ENCODE results near the gene EFCAB8. TPM values are rescaled to one million over a fixed set of nuclear protein-coding genes. Genes with fewer than 3 reads are reported as not detected.

EFCAB8 gene
- polyA plus RNA-seq, 4 donors = 0.01 to 0.38 (median 0.22) TPM; not detected in 1

DNA sequence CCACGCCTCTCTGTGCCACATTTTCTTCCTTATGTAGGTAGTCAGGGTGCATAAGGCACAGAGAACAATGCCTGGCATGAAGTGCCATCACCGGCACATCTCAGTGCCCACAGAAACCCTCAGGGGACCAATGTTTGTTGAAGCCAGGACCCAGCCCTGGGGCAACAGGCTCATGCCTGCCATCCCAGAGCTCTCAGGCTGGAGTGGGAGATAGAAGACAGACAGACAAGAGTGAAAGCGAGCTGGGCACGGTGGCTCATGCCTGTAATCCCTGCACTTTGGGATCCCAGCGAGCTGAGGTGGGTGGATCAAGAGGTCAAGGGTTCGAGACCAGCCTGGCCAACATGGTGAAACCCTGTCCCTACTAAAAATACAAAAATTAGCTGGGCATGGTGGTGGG lies 13.5 kb downstream of the EFCAB8 start:
- H3K27me3 ChIP-seq (ENCODE audit: control insufficient read depth in 3 of 3, insufficient read depth in 3 of 3, low read length in 3 of 3) = no peaks in the 10 kb centered on the region
- no peaks in the 10 kb centered on the region for H3K9me3 ChIP-seq (ENCODE audit: control insufficient read depth in 2 of 2, insufficient read depth in 1 of 2, low read depth in 1 of 2, low read length in 1 of 2)
- H3K27ac ChIP-seq (ENCODE audit: low read depth in 1 of 3, low read length in 2 of 3) = no peak overlapping the region
- H3K4me3 ChIP-seq (ENCODE audit: low read depth in 1 of 3, low read length in 3 of 3) = no peak overlapping the region
- H3K4me1 ChIP-seq (ENCODE audit: control insufficient read depth in 3 of 3, insufficient read depth in 2 of 3, low read depth in 1 of 3, low read length in 2 of 3) = no peaks in the 10 kb centered on the region
- 74 to 86% (median 74%) methylated on average over 6 of the region's 6 CpGs for WGBS, 3 donors
- H3K36me3 ChIP-seq (ENCODE audit: control insufficient read depth in 3 of 3, insufficient read depth in 2 of 3, low read depth in 1 of 3, low read length in 3 of 3) = no peaks in the 10 kb centered on the region
- DNase-seq (no peak), FAIRE-seq (no peak)

GRCh38 chr20:32875673-32876072 lies 16.9 kb downstream of the EFCAB8 start:
- Histone ChIP-seq H3K36me3 (ENCODE audit: control insufficient read depth in 3 of 3, insufficient read depth in 2 of 3, low read depth in 1 of 3, low read length in 3 of 3) (no peaks in the 10 kb centered on the region), H3K27me3 (ENCODE audit: control insufficient read depth in 3 of 3, insufficient read depth in 3 of 3, low read length in 3 of 3) (no peaks in the 10 kb centered on the region), H3K9me3 (ENCODE audit: control insufficient read depth in 2 of 2, insufficient read depth in 1 of 2, low read depth in 1 of 2, low read length in 1 of 2) (no peaks in the 10 kb centered on the region), H3K4me3 (ENCODE audit: low read depth in 1 of 3, low read length in 3 of 3) (no peak overlapping the region), H3K27ac (ENCODE audit: low read depth in 1 of 3, low read length in 2 of 3) (no peak overlapping the region), H3K4me1 (ENCODE audit: control insufficient read depth in 3 of 3, insufficient read depth in 2 of 3, low read depth in 1 of 3, low read length in 2 of 3) (no peaks in the 10 kb centered on the region)
- no peak for DNase-seq
- 91 to 94% (median 93%) methylated on average over 9 of the region's 9 CpGs for WGBS, 3 donors
- no peak for FAIRE-seq

GRCh38 chr20:32877507-32877906 lies 18.8 kb downstream of the EFCAB8 start:
- Histone ChIP-seq H3K27me3 (ENCODE audit: control insufficient read depth in 3 of 3, insufficient read depth in 3 of 3, low read length in 3 of 3) (no peaks in the 10 kb centered on the region), H3K36me3 (ENCODE audit: control insufficient read depth in 3 of 3, insufficient read depth in 2 of 3, low read depth in 1 of 3, low read length in 3 of 3) (no peaks in the 10 kb centered on the region), H3K4me1 (ENCODE audit: control insufficient read depth in 3 of 3, insufficient read depth in 2 of 3, low read depth in 1 of 3, low read length in 2 of 3) (no peaks in the 10 kb centered on the region), H3K4me3 (ENCODE audit: low read depth in 1 of 3, low read length in 3 of 3) (no peak overlapping the region), H3K9me3 (ENCODE audit: control insufficient read depth in 2 of 2, insufficient read depth in 1 of 2, low read depth in 1 of 2, low read length in 1 of 2) (no peaks in the 10 kb centered on the region), H3K27ac (ENCODE audit: low read depth in 1 of 3, low read length in 2 of 3) (no peak overlapping the region)
- 87 to 90% (median 89%) methylated on average over 5 of the region's 5 CpGs for WGBS, 3 donors
- FAIRE-seq = no peak
- no peak for DNase-seq

- no peaks in the 10 kb centered on the region for H3K9me3 ChIP-seq (ENCODE audit: control insufficient read depth in 2 of 2, insufficient read depth in 1 of 2, low read depth in 1 of 2, low read length in 1 of 2)
- no peaks in the 10 kb centered on the region for H3K27me3 ChIP-seq (ENCODE audit: control insufficient read depth in 3 of 3, insufficient read depth in 3 of 3, low read length in 3 of 3)
- no peak overlapping the region for H3K4me3 ChIP-seq (ENCODE audit: low read depth in 1 of 3, low read length in 3 of 3)
- H3K27ac ChIP-seq (ENCODE audit: low read depth in 1 of 3, low read length in 2 of 3) = no peak overlapping the region
- no peaks in the 10 kb centered on the region for H3K4me1 ChIP-seq (ENCODE audit: control insufficient read depth in 3 of 3, insufficient read depth in 2 of 3, low read depth in 1 of 3, low read length in 2 of 3)
- no peaks in the 10 kb centered on the region for H3K36me3 ChIP-seq (ENCODE audit: control insufficient read depth in 3 of 3, insufficient read depth in 2 of 3, low read depth in 1 of 3, low read length in 3 of 3)
- DNase-seq (no peak), FAIRE-seq (no peak)
- 92 to 97% (median 95%) methylated on average over 3 of the region's 3 CpGs for WGBS, 3 donors
Measured at GRCh38 chr20:32878820-32879219, 20.1 kb downstream of the EFCAB8 start.

GRCh38 chr20:32879538-32879937 lies 20.8 kb downstream of the EFCAB8 start:
- no peaks in the 10 kb centered on the region for H3K36me3 ChIP-seq (ENCODE audit: control insufficient read depth in 3 of 3, insufficient read depth in 2 of 3, low read depth in 1 of 3, low read length in 3 of 3)
- H3K9me3 ChIP-seq (ENCODE audit: control insufficient read depth in 2 of 2, insufficient read depth in 1 of 2, low read depth in 1 of 2, low read length in 1 of 2) = no peaks in the 10 kb centered on the region
- H3K4me1 ChIP-seq (ENCODE audit: control insufficient read depth in 3 of 3, insufficient read depth in 2 of 3, low read depth in 1 of 3, low read length in 2 of 3) = no peaks in the 10 kb centered on the region
- WGBS, 3 donors = 90 to 95% (median 94%) methylated on average over 9 of the region's 9 CpGs
- DNase-seq (no peak), FAIRE-seq (no peak)
- H3K27me3 ChIP-seq (ENCODE audit: control insufficient read depth in 3 of 3, insufficient read depth in 3 of 3, low read length in 3 of 3) = no peaks in the 10 kb centered on the region
- no peak overlapping the region for H3K4me3 ChIP-seq (ENCODE audit: low read depth in 1 of 3, low read length in 3 of 3)
- no peak overlapping the region for H3K27ac ChIP-seq (ENCODE audit: low read depth in 1 of 3, low read length in 2 of 3)

- Histone ChIP-seq H3K27ac (ENCODE audit: low read depth in 1 of 3, low read length in 2 of 3) (no peak overlapping the region), H3K27me3 (ENCODE audit: control insufficient read depth in 3 of 3, insufficient read depth in 3 of 3, low read length in 3 of 3) (no peaks in the 10 kb centered on the region), H3K4me3 (ENCODE audit: low read depth in 1 of 3, low read length in 3 of 3) (no peak overlapping the region), H3K4me1 (ENCODE audit: control insufficient read depth in 3 of 3, insufficient read depth in 2 of 3, low read depth in 1 of 3, low read length in 2 of 3) (no peaks in the 10 kb centered on the region), H3K36me3 (ENCODE audit: control insufficient read depth in 3 of 3, insufficient read depth in 2 of 3, low read depth in 1 of 3, low read length in 3 of 3) (no peaks in the 10 kb centered on the region), H3K9me3 (ENCODE audit: control insufficient read depth in 2 of 2, insufficient read depth in 1 of 2, low read depth in 1 of 2, low read length in 1 of 2) (no peaks in the 10 kb centered on the region)
- FAIRE-seq = no peak
- 83 to 87% (median 87%) methylated on average over 2 of the region's 2 CpGs for WGBS, 3 donors
- no peak for DNase-seq
Measured at GRCh38 chr20:32880635-32881034, 21.9 kb downstream of the EFCAB8 start.

GRCh38 chr20:32883081-32883480 lies 24.4 kb downstream of the EFCAB8 start:
- Histone ChIP-seq H3K4me1 (ENCODE audit: control insufficient read depth in 3 of 3, insufficient read depth in 2 of 3, low read depth in 1 of 3, low read length in 2 of 3) (no peaks in the 10 kb centered on the region), H3K27me3 (ENCODE audit: control insufficient read depth in 3 of 3, insufficient read depth in 3 of 3, low read length in 3 of 3) (no peaks in the 10 kb centered on the region), H3K27ac (ENCODE audit: low read depth in 1 of 3, low read length in 2 of 3) (no peak overlapping the region), H3K36me3 (ENCODE audit: control insufficient read depth in 3 of 3, insufficient read depth in 2 of 3, low read depth in 1 of 3, low read length in 3 of 3) (no peaks in the 10 kb centered on the region), H3K4me3 (ENCODE audit: low read depth in 1 of 3, low read length in 3 of 3) (no peak overlapping the region), H3K9me3 (ENCODE audit: control insufficient read depth in 2 of 2, insufficient read depth in 1 of 2, low read depth in 1 of 2, low read length in 1 of 2) (no peaks in the 10 kb centered on the region)
- 60 to 76% (median 72%) methylated on average over 5 of the region's 5 CpGs for WGBS, 3 donors
- peak in 1 of 2 donors; percentile 54 for DNase-seq
- FAIRE-seq = no peak

- no peak for DNase-seq
- Histone ChIP-seq H3K9me3 (ENCODE audit: control insufficient read depth in 2 of 2, insufficient read depth in 1 of 2, low read depth in 1 of 2, low read length in 1 of 2) (no peaks in the 10 kb centered on the region), H3K4me3 (ENCODE audit: low read depth in 1 of 3, low read length in 3 of 3) (no peak overlapping the region), H3K4me1 (ENCODE audit: control insufficient read depth in 3 of 3, insufficient read depth in 2 of 3, low read depth in 1 of 3, low read length in 2 of 3) (no peaks in the 10 kb centered on the region), H3K27me3 (ENCODE audit: control insufficient read depth in 3 of 3, insufficient read depth in 3 of 3, low read length in 3 of 3) (no peaks in the 10 kb centered on the region), H3K36me3 (ENCODE audit: control insufficient read depth in 3 of 3, insufficient read depth in 2 of 3, low read depth in 1 of 3, low read length in 3 of 3) (no peaks in the 10 kb centered on the region), H3K27ac (ENCODE audit: low read depth in 1 of 3, low read length in 2 of 3) (no peak overlapping the region)
- 89 to 92% (median 91%) methylated on average over 20 of the region's 20 CpGs for WGBS, 3 donors
- no peak for FAIRE-seq
Measured at GRCh38 chr20:32885185-32885584, 26.5 kb downstream of the EFCAB8 start.

DNA sequence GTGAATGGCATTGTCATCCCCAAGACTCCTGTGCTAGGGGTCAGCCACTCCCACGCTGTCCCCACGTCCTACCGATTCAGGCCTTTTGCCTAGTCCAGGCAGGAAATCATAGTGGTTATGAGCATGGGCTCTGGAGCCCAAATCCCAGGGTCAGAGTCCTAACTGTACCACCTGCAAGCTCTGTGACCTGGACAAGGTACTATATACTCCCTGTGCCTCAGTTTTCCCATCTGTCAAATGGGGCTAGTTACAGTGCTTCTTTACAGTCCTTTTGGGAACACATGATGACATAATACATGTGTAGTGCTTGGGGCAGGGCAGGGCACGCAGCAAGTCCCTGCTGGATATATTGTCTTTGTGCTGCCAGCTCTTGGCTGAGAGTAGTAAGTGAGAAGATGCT lies 27.2 kb downstream of the EFCAB8 start:
- 93 to 95% (median 95%) methylated on average over 4 of the region's 4 CpGs for WGBS, 3 donors
- no peak for FAIRE-seq

More for the DNA sequence above, 27.2 kb downstream of the EFCAB8 start:
- no peaks in the 10 kb centered on the region for H3K9me3 ChIP-seq (ENCODE audit: control insufficient read depth in 2 of 2, insufficient read depth in 1 of 2, low read depth in 1 of 2, low read length in 1 of 2)
- H3K27me3 ChIP-seq (ENCODE audit: control insufficient read depth in 3 of 3, insufficient read depth in 3 of 3, low read length in 3 of 3) = no peaks in the 10 kb centered on the region
- no peak for DNase-seq
- no peaks in the 10 kb centered on the region for H3K4me1 ChIP-seq (ENCODE audit: control insufficient read depth in 3 of 3, insufficient read depth in 2 of 3, low read depth in 1 of 3, low read length in 2 of 3)
- H3K36me3 ChIP-seq (ENCODE audit: control insufficient read depth in 3 of 3, insufficient read depth in 2 of 3, low read depth in 1 of 3, low read length in 3 of 3) = no peaks in the 10 kb centered on the region
- no peak overlapping the region for H3K4me3 ChIP-seq (ENCODE audit: low read depth in 1 of 3, low read length in 3 of 3)
- no peak overlapping the region for H3K27ac ChIP-seq (ENCODE audit: low read depth in 1 of 3, low read length in 2 of 3)
